SK-N-MC (cell line): ENCODE data around the gene S100A4.
"Not testable (repeated sequence)": the region's sequence is repeated elsewhere in the genome, so short reads cannot be mapped to it uniquely, and the experiment has no call there.

Experiments
- EZH2 ChIP-seq: fragments of 200-600 bp; sonication (generic); IDR thresholded peaks from one replicate; pipeline ENCODE4 v1.6.1; 2017; ENCODE audit warnings: antibody characterized with exemption
- FOXP2 ChIP-seq: optimal IDR thresholded peaks from 2 replicates; pipeline ENCODE3; 2011; ENCODE audit warnings: mild to moderate bottlenecking, moderate library complexity; ENCODE audit not compliant: insufficient read depth; ENCODE audit errors: extremely low read length, control extremely low read depth
- POLR2AphosphoS5 ChIP-seq: IDR thresholded peaks from 2 replicates; pipeline ENCODE4 v1.6.1; 2012; ENCODE audit warnings: mild to moderate bottlenecking, low read depth, low read length, borderline replicate concordance

DNA sequence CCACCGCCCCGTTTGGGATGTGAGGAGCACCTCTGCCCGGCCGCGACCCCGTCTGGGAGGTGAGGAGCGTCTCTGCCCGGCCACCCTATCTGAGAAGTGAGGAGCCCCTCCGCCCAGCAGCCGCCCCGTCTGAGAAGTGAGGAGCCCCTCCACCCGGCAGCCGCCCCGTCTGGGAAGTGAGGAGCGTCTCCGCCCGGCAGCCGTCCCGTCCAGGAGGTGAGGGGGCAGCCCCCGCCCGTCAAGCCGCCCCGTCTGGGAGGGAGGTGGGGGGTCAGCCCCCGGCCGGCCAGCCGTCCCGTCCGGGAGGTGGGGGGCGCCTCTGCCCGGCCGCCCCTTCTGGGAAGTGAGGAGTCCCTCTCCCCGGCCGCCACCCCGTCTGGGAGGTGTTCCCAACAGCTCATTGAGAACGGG is 29.5 kb upstream of the S100A4 start:
- not testable (repeated sequence) for TF ChIP-seq POLR2AphosphoS5, EZH2, FOXP2
